Muscle layer of duodenum (tissue), 2 donors: ENCODE data around the gene HDLBP.

ENCODE experiments used
- H3K27ac ChIP-seq: one replicate; pipeline ENCODE4 v1.7.0; 2013; ENCODE audit warnings: mild to moderate bottlenecking, low read length
- H3K27me3 ChIP-seq: one replicate; pipeline ENCODE4 v1.7.0; 2013; ENCODE audit warnings: low read depth, mild to moderate bottlenecking, control low read depth, low read length
- H3K36me3 ChIP-seq, 2 donors: one replicate each; pipeline ENCODE4 v1.7.0; 2013; ENCODE audit warnings: low read length in 2 of 2, control low read depth in 1 of 2, mild to moderate bottlenecking in 1 of 2; ENCODE audit not compliant: insufficient read depth in 2 of 2, control insufficient read depth in 1 of 2
- H3K4me1 ChIP-seq, 2 donors: one replicate each; pipeline ENCODE4 v1.7.0; 2013; ENCODE audit warnings: low read length in 2 of 2, mild to moderate bottlenecking in 2 of 2, control low read depth in 1 of 2, moderate library complexity in 1 of 2; ENCODE audit not compliant: insufficient read depth in 2 of 2, control insufficient read depth in 1 of 2
- H3K4me3 ChIP-seq, 2 donors: one replicate each; pipeline ENCODE4 v1.7.0; 2013; ENCODE audit warnings: low read length in 2 of 2, low read depth in 1 of 2, mild to moderate bottlenecking in 1 of 2
- H3K9me3 ChIP-seq, 2 donors: one replicate each; pipeline ENCODE4 v1.7.0; 2013; ENCODE audit warnings: low read length in 2 of 2, control low read depth in 1 of 2, mild to moderate bottlenecking in 1 of 2; ENCODE audit not compliant: control insufficient read depth in 1 of 2
- donor health status: healthy.

HDLBP gene

DNA sequence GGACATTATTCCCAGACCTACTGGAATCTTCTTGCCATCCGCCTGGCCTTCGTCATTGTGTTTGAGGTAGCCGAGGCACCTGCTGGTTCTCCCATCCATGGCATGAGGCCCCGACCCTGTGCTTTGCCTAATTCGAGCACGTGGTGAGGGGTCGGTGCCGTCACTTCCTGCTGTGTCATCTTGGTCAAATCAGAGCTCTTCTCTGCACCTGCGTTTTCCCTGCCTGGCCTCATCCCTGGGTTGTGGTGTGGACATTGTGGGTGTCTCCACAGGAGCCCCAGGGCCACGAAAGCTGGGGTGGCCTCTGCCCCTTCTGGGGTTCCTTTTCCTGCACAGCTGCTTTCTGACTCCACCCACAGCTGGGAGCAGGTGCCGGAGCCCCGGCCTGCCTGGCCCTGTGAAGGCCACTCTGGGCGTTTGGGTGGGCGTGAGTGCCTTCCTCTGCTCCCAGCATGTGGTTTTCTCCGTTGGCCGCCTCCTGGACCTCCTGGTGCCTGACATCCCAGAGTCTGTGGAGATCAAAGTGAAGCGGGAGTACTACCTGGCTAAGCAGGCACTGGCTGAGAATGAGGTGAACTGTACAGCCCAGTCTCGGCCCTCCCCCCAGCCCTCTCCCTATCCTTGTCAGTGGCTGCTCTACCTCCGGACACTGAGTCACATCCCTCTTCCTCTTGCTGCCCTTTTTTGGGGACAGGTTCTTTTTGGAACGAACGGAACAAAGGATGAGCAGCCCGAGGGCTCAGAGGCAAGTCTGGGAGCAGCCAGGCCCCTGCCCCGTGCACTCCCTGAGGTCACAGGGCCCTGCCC is 92.1 kb downstream of the HDLBP start:
- Histone ChIP-seq H3K4me3 (no peak overlapping the region), H3K4me1 (peaks cover 0 to 22% of the 10 kb centered on the region in 2 donors), H3K27ac (no peak overlapping the region), H3K27me3 (no peaks in the 10 kb centered on the region), H3K9me3 (no peaks in the 10 kb centered on the region), H3K36me3 (peaks cover 24 to 30% of the 10 kb centered on the region in 2 donors)

DNA sequence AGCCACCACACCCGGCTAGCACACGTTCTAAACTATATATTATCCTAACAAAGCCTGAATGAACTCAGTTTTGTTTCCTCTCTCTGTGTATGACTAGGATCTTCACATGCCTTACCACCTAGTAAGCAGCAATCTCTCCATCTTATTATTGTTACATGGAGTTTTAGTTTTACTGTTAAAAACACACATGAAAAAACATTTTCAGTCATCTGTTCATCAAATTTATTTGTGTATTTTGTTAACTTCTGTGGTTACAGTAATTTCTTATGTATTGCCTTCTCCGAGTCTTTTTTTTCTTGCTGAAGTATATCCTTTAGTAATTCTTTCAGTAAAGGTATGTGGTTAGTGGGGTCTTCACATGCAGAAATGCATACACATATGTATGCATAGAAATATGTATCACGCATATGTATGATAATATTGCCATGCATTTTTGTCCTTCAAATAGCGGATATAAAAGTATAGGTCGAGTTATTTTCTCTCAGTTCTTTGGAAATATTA is 95.6 kb downstream of the HDLBP start:
- Histone ChIP-seq H3K27ac (no peak overlapping the region), H3K4me3 (no peak overlapping the region), H3K27me3 (no peaks in the 10 kb centered on the region), H3K9me3 (no peaks in the 10 kb centered on the region), H3K36me3 (no peaks in the 10 kb centered on the region), H3K4me1 (peaks cover 0 to 21% of the 10 kb centered on the region in 2 donors)

DNA sequence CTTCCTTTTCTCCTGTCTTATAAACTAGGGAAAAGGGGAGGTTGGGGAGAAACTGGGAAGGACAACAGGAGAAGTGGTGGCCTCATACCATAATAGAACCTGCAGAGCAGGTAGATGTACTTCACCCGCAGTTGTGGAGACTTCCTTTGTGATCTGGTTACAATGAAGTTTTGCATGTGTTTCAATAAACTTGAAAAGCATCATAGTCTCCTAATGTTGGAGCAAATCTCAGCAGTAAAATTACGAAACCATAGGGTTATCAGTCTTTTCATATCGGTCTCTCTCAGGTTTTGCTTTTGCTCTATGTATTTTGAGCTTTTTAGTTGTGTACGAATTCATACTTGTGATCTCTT is 96.5 kb downstream of the HDLBP start:
- peak overlapping the region; percentile 53 to 54 for H3K4me3 ChIP-seq
- H3K36me3 ChIP-seq, result no peaks in the 10 kb centered on the region
- H3K9me3 ChIP-seq, result no peaks in the 10 kb centered on the region
- peaks cover 0 to 12% of the 10 kb centered on the region in 2 donors for H3K4me1 ChIP-seq
- H3K27ac ChIP-seq, result no peak overlapping the region
- H3K27me3 ChIP-seq, result no peaks in the 10 kb centered on the region

DNA sequence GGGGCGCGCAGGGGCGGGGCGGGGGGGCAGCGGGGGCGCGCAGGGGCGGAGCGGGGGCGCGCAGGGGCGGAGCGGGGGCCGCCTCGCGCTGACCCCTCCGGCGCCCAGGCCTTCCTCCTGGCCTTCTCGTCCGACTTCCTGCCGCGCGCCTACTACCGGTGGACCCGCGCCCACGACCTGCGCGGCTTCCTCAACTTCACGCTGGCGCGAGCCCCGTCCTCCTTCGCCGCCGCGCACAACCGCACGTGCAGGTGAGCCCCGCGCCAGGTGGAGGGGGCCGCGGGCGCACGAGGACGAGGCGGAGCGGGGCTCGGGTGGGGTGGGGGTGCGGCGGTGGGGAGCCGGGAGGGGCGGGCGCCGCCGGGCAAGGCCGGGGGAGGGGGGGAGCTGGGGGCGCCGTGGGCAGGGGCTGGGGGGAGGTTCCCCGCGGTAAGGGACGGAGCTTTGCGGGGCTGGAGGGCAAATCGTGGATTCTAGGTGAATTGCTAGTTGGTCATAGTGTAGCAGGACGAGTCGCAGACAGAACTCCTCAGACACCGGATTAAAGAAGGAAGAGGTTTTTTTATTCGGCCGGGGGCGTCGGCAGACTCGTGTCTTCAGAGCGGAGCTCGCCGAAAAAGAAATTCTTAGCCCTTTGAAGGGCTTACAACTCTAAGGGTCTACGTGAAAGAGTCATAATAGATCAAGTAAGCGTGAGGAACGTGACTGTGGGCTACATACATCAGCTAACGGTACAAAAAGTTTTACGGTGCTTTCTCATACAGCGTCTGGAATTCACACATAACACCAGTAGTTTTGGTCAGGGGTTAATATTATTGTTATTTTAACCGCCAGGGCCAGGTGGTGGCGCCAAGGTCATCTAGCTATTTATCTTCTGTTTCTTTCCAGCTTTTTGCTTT is 97.1 kb downstream of the HDLBP start:
- H3K27me3 ChIP-seq, result no peaks in the 10 kb centered on the region
- H3K27ac ChIP-seq, result no peak overlapping the region
- peaks cover 0 to 9% of the 10 kb centered on the region in 2 donors for H3K4me1 ChIP-seq
- H3K9me3 ChIP-seq, result no peaks in the 10 kb centered on the region
- peak overlapping the region; percentile 53 to 54 for H3K4me3 ChIP-seq
- H3K36me3 ChIP-seq, result no peaks in the 10 kb centered on the region

DNA sequence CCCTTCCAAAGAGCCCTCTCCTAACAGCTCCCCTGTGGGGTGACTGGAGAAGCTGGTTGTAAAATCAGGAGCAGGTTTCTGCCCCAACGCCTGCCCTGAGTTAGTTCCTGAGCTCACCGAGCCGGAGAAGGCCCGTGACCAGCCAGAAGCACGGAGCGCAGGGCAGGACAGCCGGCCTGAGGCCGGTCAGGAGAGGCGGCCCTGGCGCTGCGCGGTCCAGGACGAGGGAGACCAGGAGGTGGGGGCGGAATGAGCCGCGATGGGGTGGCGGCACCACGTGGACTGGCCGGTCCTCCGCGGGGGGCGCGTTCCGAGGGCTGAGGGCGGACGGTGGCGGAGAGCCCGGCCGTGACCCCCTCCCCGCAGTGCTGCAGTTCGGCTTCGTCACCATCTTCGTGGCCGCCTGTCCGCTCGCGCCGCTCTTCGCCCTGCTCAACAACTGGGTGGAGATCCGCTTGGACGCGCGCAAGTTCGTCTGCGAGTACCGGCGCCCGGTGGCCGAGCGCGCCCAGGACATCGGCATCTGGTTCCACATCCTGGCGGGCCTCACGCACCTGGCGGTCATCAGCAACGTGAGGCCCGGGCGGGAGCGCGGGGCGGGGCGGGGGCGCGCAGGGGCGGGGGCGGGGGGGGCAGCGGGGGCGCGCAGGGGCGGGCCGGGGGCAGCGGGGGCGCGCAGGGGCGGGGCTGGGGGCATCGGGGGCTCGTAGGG is 98.0 kb downstream of the HDLBP start:
- Histone ChIP-seq H3K4me1 (peaks cover 0 to 9% of the 10 kb centered on the region in 2 donors), H3K27ac (no peak overlapping the region), H3K27me3 (no peaks in the 10 kb centered on the region), H3K36me3 (no peaks in the 10 kb centered on the region), H3K4me3 (peak overlapping the region in 1 of 2 donors; percentile 65), H3K9me3 (no peaks in the 10 kb centered on the region)

DNA sequence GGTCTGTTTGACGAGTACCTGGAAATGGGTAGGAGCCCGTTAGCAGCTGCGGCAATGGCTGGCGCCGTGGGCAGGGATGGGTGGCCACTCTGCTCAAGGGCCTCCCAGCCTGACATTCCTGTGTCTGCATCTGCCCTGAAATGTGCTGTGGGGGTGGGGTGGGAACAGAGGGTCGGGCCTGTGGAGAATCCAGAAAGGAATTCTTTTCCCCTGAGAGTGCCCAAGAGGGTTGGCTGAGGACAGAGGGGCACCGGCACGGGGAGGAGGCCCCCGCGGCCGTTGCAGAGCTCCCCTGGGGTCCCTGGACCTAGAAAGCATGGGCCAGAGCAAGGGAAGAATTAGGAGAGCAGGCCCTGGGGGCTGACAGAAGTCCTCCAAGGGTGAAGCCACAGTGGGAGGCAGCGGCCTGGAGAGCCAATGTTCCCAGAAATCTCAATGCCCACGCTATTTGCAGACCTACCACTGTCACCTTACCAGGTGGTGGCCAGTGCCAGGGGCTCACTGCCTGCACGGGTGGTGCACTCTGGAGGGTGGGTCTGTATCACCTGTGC is 99.2 kb downstream of the HDLBP start:
- Histone ChIP-seq H3K36me3 (no peaks in the 10 kb centered on the region), H3K4me3 (no peak overlapping the region), H3K4me1 (peaks cover 0 to 9% of the 10 kb centered on the region in 2 donors), H3K27ac (no peak overlapping the region), H3K9me3 (no peaks in the 10 kb centered on the region), H3K27me3 (no peaks in the 10 kb centered on the region)

DNA sequence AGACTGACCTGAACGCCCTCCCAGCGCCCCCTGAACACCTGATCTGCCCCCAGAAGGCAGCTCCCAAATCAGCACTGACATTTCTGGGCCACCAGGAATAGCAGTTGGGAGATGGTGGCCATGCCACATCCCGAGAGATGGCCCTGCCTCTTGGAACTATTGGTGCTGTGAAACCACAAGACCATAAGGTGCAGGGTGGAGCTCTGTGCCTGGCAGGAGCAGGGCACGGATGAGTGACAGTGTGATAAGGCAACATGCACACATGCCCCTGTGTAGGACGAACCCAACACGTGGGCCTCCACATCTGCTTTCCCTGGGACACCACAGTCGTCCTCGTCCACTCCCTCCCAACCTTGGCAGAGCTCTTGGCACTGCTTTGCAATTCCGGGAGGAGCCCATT is 100.1 kb downstream of the HDLBP start:
- Histone ChIP-seq H3K4me1 (peaks cover 0 to 9% of the 10 kb centered on the region in 2 donors), H3K36me3 (no peaks in the 10 kb centered on the region), H3K27ac (no peak overlapping the region), H3K4me3 (no peak overlapping the region), H3K9me3 (no peaks in the 10 kb centered on the region), H3K27me3 (no peaks in the 10 kb centered on the region)

DNA sequence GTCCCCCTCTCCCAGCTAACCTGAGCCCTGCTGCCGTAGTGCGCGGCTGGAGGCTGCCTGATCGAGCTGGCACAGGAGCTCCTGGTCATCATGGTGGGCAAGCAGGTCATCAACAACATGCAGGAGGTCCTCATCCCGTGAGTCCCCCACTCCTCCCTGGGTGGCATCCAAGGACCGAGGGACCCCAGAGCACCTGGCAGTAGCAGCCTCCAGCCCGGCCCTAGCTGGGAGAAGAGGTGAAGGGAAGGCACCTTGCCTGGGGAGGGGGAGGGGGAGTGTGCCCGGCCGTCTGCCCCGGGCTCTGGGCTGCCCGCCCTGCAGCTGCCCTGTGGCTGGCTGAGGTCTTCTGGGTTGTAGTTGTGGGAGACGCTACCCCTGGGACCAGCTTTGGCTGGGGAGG is 100.7 kb downstream of the HDLBP start:
- Histone ChIP-seq H3K36me3 (no peaks in the 10 kb centered on the region), H3K4me1 (peaks cover 0 to 9% of the 10 kb centered on the region in 2 donors), H3K27ac (no peak overlapping the region), H3K27me3 (no peaks in the 10 kb centered on the region), H3K9me3 (no peaks in the 10 kb centered on the region), H3K4me3 (no peak overlapping the region)

DNA sequence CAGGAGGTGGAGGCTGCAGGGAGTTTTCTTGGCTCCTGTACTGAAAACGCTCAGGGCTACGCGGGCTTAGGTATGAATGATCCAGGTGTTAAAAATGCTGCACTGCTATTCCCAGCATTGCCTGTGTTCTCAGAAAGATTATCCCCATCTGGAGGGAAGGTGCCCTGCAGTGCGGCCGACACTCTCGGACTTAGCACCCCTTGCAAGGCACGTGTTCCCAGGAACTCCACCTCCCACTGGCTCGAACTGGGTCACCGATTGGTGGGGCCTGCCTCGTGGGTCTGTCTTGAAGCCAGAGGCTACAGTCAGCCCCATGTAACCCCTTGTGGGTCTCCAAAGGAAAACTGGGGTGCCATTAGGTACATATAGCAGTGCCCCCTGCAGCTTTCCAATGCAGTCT is 101.3 kb downstream of the HDLBP start:
- H3K36me3 ChIP-seq, result no peaks in the 10 kb centered on the region
- H3K9me3 ChIP-seq, result no peaks in the 10 kb centered on the region
- H3K4me1 ChIP-seq, result peaks cover 0 to 8% of the 10 kb centered on the region in 2 donors
- no peak overlapping the region for H3K4me3 ChIP-seq
- no peak overlapping the region for H3K27ac ChIP-seq
- no peaks in the 10 kb centered on the region for H3K27me3 ChIP-seq

DNA sequence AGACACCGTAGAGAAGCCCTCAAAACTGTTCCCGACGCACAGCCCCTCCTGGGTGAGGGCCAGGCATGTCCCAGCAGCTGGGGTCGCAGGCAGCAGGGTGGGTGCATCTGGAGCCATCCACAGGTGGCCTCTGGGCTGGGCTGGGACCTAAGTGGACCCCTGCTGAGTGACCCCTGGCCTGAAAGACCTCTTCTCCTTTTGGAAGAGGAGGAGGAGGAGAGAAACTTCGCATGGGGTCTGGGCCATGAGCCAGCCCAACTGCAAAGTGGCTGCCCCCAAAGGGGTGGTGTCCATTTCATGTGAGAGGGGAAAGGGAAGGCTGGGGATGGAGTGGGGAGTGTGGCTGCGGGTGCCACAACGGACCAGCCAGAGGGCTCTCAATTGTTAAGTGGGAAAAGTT is 101.9 kb downstream of the HDLBP start:
- no peak overlapping the region for H3K27ac ChIP-seq
- H3K4me1 ChIP-seq, result peaks cover 0 to 2% of the 10 kb centered on the region in 2 donors
- no peaks in the 10 kb centered on the region for H3K9me3 ChIP-seq
- H3K36me3 ChIP-seq, result no peaks in the 10 kb centered on the region
- H3K4me3 ChIP-seq, result no peak overlapping the region
- no peaks in the 10 kb centered on the region for H3K27me3 ChIP-seq

DNA sequence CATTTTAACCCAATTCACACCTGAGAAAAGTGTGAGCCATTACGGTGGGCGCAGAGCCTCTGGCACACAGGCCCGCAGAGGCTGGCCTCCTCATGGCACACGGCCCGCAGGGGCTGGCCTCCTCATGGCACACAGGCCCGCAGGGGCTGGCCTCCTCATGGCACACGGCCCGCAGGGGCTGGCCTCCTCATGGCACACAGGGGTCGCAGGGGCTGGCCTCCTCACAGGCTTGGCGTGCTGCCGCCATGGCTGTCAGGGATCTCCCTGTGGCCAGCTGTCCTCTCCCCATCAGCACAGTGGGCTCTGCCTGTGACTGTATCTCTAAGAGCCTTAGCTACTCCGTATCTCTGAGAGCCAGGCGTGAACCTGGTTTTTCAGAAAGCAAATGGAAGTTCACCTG is 102.4 kb downstream of the HDLBP start:
- H3K27me3 ChIP-seq, result no peaks in the 10 kb centered on the region

More for the DNA sequence above, 102.4 kb downstream of the HDLBP start:
- Histone ChIP-seq H3K9me3 (no peaks in the 10 kb centered on the region), H3K4me1 (no peaks in the 10 kb centered on the region), H3K36me3 (no peaks in the 10 kb centered on the region), H3K4me3 (no peak overlapping the region), H3K27ac (no peak overlapping the region)
